Vein endothelial cell (primary cell): ENCODE results near the gene SESTD1. TPM values are rescaled to one million over a fixed set of nuclear protein-coding genes. Genes with fewer than 3 reads are reported as not detected.

Experiments used
- total RNA-seq: library from RNA; depleted of rRNA; stranded (reverse); fragments of >200 nt; gene quantifications from 2 replicates; pipeline ENCODE4 v1.2.3, GENCODE V29; 2012

Gene SESTD1, protein sequence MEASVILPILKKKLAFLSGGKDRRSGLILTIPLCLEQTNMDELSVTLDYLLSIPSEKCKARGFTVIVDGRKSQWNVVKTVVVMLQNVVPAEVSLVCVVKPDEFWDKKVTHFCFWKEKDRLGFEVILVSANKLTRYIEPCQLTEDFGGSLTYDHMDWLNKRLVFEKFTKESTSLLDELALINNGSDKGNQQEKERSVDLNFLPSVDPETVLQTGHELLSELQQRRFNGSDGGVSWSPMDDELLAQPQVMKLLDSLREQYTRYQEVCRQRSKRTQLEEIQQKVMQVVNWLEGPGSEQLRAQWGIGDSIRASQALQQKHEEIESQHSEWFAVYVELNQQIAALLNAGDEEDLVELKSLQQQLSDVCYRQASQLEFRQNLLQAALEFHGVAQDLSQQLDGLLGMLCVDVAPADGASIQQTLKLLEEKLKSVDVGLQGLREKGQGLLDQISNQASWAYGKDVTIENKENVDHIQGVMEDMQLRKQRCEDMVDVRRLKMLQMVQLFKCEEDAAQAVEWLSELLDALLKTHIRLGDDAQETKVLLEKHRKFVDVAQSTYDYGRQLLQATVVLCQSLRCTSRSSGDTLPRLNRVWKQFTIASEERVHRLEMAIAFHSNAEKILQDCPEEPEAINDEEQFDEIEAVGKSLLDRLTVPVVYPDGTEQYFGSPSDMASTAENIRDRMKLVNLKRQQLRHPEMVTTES
- total RNA-seq, result 36.3 and 36.7 TPM in 2 replicates

DNA sequence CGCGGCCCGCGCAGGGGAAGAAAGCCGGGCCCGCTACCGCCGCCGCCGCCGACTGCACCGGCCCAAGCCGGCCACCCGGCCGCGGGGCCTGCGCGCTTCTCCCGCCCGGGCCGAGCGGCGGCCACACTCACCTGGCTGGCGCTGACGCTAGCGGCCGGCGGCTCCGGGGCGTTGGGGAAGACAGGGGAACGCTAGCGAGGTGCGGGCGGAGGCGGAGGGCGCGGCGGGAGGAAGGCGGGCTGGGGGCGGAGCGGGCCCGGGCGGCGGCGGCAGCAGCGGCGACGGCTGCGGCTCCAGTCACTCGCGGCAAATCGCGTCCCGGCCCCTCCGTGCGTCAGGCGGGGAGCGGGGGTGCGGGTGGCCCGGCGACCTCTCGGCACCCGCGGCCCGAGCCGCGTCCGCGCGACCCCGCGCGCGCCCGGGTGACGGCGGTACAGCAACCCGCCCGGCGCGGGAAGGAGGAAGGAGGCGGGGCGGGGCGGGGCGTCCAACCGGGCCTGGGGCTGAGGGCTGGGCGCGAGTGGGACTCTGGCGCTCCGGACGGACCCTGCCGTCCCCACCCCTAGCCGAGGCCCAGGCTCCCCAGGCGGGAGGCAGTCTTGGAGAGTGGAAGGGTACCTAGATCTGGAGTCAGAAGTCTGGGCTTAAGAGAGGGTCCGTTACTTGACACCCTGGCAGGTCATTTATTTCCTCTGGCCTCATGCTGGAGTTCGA is at the start of gene SESTD1:
TSS of gene SESTD1 (minus strand) at position 465 of the 714 bp plus-strand sequence. CDS start 72,991 bp downstream, outside the sequence.

Other genes starting within 250 kb of the SESTD1 start
- under 0.01 and 0.10 TPM in 2 replicates for gene CCDC141, start 214.7 kb downstream of the SESTD1 start, total RNA-seq